ENCODE measurements around the gene CADM4. TPM values are rescaled to one million over a fixed set of nuclear protein-coding genes. Genes with fewer than 3 reads are reported as not detected.

Gene CADM4
- total and polyA plus RNA-seq, 10 of the 15 experiments (the other 5 are each of a cell fraction or from before 2014, with no cell fraction given): 0.04 to 0.12 (median 0.08) TPM; not detected in 5

DNA sequence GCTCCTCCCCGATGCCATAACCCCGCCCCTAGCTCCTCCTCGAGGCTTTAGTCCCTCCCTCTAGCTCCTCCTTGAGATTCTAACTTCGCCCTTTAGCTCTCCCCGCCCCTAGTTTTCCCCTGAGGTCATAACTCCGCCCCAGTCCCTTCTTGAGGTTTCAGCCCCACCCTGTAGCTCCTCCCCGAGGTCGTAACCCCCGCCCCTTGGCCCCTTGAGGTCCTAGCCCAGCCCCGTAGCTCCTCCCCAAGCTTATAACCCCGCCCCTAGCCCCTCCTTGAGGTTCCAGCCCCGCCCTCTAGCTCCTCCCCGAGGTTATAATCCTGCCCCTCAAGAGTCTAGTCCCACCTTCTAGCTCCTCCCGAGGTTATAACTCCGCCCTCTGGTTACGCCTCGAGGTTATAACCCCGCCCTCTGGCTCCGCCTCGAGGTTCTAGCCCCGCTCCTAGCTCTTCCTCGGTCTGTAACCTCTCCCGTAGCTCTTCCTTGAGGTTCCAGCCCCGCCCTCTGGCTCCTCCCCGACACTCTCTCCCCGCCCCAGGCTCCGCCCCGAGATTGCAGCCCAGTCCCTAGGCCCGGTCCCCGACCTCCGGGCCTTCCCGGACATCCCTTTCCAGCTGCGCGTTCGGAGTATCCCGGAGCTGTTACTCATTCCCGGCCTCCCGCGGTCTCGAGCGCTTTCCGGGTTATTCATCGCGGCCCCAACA is 28.9 kb upstream of the CADM4 start (continued):
- TF ChIP-seq CREB1 (IDR thresholded peaks at IDR 0.05; ENCODE audit: low read depth) (0 out of 2 replicates have a peak, but pooled peaks have one; percentile 3), RELB (IDR thresholded peaks at IDR 0.05; ENCODE audit: low read depth) (peak; percentile 77; the same call in 1 of the 2 replicates), NFYB (IDR thresholded peaks at IDR 0.05; ENCODE audit: insufficient read depth, low read depth, low read length) (no peak), IKZF2 (IDR thresholded peaks at IDR 0.05) (peak; percentile 88 to 89; a peak in 3 of 4 replicates), STAT3 (IDR thresholded peaks at IDR 0.05; ENCODE audit: low read depth, low read length) (no peak), FOS (IDR thresholded peaks at IDR 0.05; ENCODE audit: borderline replicate concordance, extremely low read depth, insufficient read length) (no peak), NR2C1 (IDR thresholded peaks at IDR 0.05) (peak; percentile 45), PAX5 (IDR thresholded peaks at IDR 0.05; ENCODE audit: borderline replicate concordance, low read depth, low read length) (no peak), RBBP5 (conservative IDR thresholded peaks at IDR 0.05) (no peak), ATF7 (IDR thresholded peaks at IDR 0.05; ENCODE audit: low read depth) (peak; percentile 45; the same call in 1 of the 2 replicates), ELK1 (IDR thresholded peaks at IDR 0.05; ENCODE audit: low read depth, low read length) (no peak), MXI1 (IDR thresholded peaks at IDR 0.05; ENCODE audit: low read depth, low read length) (no peak), ZNF24 (IDR thresholded peaks at IDR 0.05) (no peak), ASH2L (IDR thresholded peaks at IDR 0.05; ENCODE audit: borderline replicate concordance, low read depth) (no peak), RUNX3 (IDR thresholded peaks at IDR 0.05; ENCODE audit: low read length) (peak; percentile 17; the same call in 1 of the 2 replicates), SP1 (IDR thresholded peaks at IDR 0.05; ENCODE audit: low read depth, low read length) (peak; percentile 4), BACH1 (IDR thresholded peaks at IDR 0.05; ENCODE audit: borderline replicate concordance) (no peak), NFXL1 (IDR thresholded peaks at IDR 0.05; ENCODE audit: borderline replicate concordance) (no peak)
- TF ChIP-seq, protein P1, sequence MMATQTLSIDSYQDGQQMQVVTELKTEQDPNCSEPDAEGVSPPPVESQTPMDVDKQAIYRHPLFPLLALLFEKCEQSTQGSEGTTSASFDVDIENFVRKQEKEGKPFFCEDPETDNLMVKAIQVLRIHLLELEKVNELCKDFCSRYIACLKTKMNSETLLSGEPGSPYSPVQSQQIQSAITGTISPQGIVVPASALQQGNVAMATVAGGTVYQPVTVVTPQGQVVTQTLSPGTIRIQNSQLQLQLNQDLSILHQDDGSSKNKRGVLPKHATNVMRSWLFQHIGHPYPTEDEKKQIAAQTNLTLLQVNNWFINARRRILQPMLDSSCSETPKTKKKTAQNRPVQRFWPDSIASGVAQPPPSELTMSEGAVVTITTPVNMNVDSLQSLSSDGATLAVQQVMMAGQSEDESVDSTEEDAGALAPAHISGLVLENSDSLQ (IDR thresholded peaks at IDR 0.05): peak; percentile 77
- TF ChIP-seq, protein P2, sequence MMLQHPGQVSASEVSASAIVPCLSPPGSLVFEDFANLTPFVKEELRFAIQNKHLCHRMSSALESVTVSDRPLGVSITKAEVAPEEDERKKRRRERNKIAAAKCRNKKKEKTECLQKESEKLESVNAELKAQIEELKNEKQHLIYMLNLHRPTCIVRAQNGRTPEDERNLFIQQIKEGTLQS (IDR thresholded peaks at IDR 0.05; ENCODE audit: borderline replicate concordance, extremely low read depth, low read depth, low read length): no peak
- TF ChIP-seq, protein P3, sequence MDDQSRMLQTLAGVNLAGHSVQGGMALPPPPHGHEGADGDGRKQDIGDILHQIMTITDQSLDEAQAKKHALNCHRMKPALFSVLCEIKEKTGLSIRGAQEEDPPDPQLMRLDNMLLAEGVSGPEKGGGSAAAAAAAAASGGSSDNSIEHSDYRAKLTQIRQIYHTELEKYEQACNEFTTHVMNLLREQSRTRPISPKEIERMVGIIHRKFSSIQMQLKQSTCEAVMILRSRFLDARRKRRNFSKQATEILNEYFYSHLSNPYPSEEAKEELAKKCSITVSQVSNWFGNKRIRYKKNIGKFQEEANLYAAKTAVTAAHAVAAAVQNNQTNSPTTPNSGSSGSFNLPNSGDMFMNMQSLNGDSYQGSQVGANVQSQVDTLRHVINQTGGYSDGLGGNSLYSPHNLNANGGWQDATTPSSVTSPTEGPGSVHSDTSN (IDR thresholded peaks at IDR 0.05; ENCODE audit: insufficient replicate concordance, low read depth, low read length): peak; percentile 48
- TF ChIP-seq, protein P4, sequence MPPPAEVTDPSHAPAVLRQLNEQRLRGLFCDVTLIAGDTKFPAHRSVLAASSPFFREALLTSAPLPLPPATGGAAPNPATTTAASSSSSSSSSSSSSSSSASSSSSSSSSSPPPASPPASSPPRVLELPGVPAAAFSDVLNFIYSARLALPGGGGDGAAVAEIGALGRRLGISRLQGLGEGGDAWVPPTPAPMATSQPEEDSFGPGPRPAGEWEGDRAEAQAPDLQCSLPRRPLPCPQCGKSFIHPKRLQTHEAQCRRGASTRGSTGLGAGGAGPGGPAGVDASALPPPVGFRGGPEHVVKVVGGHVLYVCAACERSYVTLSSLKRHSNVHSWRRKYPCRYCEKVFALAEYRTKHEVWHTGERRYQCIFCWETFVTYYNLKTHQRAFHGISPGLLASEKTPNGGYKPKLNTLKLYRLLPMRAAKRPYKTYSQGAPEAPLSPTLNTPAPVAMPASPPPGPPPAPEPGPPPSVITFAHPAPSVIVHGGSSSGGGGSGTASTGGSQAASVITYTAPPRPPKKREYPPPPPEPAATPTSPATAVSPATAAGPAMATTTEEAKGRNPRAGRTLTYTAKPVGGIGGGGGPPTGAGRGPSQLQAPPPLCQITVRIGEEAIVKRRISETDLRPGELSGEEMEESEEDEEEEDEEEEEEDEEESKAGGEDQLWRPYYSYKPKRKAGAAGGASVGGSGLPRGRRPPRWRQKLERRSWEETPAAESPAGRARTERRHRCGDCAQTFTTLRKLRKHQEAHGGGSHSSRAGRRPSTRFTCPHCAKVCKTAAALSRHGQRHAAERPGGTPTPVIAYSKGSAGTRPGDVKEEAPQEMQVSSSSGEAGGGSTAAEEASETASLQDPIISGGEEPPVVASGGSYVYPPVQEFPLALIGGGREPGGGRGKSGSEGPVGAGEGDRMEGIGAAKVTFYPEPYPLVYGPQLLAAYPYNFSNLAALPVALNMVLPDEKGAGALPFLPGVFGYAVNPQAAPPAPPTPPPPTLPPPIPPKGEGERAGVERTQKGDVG (CRISPR knock-in tag; IDR thresholded peaks at IDR 0.05): no peak
